T follicular helper cell (primary cell): Measurements from ENCODE around the gene ABHD12.
"Not testable (repeated sequence)": the region's sequence is repeated elsewhere in the genome, so short reads cannot be mapped to it uniquely, and the experiment has no call there.

Experiments used
- DNase-seq: peaks from one replicate; pipeline ENCODE4 v3.0.0-alpha.2; 2020; ENCODE audit warnings: low read depth

ABHD12 gene

DNA sequence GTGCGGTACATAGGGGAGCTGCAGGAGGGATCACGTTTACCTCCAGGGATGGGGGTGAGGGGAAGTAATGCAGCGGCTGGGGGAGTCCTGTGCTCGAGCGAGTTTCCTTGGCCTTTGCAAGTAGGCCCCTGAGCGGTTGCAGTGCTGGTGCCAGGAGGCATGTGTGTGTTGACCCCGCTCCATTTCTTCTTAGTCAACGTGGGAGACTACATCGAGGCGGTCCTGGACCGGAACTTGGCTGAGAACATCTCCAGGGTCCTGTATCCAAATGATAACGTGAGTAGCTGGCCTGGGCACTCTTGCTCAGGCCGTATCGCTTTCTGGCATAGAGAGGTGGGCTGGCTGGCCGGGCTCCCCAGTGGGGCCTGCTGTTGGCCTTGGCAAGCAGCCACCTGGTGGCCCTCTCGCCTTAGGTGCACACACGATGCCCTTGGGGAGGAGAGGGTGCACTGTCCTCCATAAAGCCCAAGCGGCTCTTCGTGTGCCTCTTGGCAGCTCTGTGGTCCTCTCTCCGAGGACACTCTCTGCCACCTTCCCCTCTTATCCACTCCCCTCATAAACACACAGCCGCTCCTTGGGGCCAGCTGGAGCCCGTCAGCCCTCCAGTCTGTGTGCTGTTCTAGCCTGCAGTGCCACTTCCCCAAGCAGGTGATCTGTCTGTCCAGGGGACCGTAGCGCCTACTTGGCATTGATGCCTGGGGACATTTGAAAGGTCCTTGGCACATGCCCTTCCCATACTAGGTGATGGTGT lies 113.4 kb downstream of the ABHD12 start:
- DNase-seq: no peak

DNA sequence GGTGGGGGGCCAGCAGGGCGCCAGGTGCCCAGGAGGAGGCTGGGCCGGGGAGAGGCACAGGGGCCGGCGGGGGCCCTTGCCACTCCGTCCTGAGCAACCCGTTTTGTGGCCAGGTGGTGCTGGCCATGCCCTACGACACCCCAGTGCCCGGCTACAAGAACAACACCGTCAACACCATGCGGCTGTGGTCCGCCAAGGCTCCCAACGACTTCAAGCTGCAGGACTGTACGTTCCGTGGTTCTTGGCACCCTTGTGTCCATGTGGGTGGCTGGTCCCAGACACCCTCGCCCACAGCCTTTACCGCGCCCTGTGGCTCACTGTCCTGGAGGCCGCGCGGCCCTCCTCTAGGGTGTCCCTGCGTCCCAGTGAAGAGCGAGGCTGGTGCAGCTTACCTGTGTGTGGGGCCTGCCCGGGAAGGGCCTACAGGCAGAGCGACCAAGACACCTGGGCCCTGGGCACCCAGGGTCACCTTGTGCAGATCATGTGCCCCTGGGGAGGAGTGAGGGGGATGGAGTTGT lies 114.0 kb downstream of the ABHD12 start:
- no peak for DNase-seq

DNA sequence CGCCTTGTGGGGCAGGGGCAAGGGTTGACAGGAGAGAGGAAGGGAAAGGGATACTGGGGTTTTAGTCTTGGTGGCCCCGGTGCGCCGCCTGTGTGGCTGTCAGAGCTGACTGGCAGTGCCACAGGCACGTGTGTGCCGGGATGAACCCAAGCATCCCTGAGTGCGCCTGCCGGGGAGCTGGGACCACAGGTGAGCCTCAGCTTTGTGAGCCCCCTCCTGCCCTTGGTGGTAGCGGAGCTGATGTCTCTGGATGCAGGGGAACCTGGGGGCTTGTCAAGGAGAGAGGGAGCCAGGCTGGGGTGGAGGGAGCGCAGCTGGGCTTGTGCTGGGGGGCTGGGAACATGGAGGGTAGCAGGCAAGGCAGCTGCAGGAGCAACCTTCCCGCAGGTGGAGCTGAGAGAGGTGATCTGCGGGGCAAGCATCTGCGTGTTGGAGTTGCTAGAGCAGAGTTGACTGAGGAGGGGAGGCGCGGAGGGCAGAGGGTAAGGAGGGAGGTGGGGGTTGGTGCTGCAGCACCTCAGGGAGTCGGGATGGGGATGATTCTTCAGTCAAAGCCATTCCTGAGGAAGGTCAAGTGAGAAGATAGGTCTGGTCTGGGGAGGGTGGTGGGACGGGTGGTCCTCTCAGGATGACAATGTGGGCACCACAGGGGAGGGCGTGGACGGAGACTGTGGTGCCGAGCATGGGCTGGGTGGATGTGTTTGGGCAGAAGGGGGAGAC lies 114.7 kb downstream of the ABHD12 start:
- DNase-seq: no peak

DNA sequence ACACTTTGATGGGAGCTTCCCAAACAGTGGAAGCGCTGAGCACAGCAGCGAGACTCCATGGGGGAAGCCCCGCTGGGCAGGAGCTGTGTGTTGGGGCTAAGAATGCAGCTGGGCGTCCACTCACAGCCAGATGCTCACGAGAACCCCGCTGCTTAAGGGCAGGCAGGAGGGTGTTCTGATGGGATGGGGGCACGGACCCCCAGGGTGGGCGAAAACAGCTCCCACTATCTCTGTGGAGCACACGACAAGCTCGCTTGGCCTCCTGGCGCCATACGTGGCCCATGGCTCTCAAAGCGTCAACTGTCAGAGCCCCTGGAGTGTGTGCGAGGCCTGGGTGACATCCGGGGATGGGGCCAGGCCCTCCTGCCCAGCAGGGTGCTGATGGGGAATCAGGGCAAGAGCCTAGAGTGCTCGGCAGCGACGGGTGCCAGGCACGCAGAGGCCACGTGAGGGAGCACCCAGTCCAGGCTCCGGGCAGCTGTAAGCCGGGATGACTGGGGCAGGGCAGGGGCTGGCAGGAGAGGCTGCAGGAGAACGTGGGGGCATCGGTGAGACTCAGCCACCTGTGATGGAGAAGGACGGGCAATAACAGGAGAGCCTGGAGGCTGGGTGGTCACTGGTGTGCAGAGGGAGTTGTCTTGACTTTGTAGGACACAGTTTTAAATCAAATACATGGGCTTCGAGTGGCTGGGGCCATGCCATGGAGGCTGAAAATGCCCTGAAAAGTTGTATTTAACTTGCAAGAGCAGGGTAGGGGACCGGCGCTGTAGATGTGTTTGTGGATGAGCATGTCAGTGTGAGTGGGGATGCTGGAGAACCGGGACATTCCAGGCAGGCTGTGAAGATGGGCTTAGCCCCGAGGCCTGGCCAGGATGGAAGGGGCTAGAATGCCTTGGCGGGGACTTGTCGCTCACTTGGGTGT lies 115.5 kb downstream of the ABHD12 start:
- no peak for DNase-seq

DNA sequence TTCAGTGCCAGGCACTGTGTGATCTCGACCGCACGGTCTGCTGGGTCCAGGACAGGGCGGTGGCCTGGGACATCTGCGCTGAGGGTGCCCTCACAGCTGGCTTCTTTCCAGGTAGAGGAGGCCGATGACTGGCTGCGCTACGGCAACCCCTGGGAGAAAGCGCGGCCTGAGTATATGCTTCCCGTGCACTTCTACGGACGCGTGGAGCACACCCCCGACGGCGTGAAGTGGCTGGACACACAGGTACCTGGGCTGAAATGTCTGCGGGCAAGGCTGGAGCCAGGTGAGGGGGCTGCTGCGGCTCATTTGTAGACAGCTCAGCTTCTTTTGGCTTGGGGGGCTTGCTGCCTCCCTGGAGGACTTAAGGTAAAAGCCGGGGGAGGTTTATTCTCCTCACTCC lies 116.2 kb downstream of the ABHD12 start:
- DNase-seq: no peak

DNA sequence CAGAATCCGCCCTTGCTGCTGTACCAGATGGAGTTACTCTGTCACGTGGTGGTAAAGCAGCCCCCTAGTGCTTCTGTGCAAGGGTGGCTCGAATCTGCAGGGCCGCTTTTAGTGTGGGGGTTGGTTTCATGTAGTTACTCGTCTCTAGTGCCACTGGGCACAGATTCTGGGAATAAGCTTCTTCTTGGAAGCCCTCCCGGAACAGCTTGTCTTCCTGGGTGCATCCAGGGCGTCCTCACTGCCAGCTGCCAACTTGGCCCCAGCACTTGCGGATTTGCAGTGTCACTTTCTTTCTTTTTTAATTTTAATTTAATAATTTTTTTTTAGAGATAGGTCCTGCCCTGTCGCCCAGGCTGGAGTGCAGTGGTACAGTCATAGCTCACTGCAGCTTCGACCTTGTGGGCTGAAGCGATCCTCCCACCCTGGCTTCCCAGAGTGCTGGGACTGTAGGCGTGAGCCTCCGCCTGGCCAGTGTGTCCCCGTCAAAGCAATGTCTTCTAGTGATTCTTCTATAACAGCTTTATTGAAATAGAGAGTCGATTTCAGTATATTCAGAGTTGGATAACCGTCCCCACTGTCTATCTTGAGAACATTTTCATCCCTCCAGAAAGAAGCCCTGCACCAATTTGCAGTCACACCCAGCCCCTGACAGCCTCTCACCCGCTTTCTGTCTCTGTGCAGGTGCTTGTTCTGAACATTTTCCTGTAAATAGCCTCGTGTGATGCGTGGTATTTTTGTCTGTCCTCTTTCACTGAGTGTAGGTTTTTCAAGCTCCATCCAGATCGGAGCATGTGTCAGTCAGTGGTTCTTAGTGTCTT lies 116.9 kb downstream of the ABHD12 start:
- no peak for DNase-seq

DNA sequence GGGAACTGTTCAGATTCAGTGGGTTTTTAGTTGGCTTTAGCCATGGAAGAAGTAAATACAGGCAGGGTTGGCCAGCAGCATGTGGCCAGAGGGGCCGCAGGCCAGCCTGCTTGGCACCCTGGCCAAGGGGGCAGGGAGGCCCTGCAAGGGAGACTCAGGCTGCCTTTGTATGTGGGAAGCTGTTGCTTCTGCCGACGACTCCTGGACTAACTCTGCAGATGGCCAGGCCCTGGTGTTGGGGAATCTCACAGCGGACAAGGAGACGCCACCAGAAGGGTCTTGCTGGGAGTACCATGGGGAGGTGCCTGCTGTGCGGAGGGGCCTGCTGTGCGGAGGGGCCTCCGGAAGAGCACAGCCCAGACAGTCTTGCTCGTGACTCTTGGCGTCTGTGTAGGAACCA lies 117.6 kb downstream of the ABHD12 start:
- no peak for DNase-seq

DNA sequence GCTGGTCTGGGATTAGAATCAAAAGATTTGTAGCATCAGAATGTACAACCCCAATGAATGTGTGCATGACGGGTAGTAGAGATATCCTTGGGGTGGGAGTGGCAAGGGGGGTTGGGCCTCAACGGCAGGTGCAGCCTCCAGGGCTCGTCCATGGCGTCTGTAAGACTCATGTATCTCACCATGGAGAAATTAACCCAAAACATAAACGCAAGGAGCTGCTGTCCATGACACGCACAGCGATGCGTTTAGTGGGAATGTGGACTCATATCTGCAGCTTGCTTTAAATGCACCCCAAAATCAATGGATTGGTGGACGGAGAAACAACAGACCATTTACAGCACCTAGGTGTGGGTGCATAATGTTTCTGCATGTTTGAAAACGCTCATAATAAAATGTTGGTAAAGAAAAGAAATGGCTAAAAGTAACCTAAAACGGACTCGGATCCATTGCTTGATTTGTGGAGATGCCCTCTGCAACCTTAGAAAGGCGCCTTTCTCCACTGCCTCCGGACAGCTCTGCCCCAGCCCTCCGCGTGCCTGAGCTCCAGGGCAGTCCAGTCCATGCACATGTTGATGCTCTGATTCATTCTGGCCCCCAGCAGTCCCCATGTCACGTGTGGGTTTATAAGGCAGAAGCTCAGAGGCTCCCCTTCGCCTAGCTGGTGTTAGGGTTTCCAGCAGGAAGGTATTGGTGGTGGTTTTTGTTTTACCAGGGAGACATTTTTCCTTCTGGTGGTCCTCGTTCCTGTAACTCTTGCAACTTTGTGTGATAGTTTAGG lies 118.2 kb downstream of the ABHD12 start:
- DNase-seq: no peak

DNA sequence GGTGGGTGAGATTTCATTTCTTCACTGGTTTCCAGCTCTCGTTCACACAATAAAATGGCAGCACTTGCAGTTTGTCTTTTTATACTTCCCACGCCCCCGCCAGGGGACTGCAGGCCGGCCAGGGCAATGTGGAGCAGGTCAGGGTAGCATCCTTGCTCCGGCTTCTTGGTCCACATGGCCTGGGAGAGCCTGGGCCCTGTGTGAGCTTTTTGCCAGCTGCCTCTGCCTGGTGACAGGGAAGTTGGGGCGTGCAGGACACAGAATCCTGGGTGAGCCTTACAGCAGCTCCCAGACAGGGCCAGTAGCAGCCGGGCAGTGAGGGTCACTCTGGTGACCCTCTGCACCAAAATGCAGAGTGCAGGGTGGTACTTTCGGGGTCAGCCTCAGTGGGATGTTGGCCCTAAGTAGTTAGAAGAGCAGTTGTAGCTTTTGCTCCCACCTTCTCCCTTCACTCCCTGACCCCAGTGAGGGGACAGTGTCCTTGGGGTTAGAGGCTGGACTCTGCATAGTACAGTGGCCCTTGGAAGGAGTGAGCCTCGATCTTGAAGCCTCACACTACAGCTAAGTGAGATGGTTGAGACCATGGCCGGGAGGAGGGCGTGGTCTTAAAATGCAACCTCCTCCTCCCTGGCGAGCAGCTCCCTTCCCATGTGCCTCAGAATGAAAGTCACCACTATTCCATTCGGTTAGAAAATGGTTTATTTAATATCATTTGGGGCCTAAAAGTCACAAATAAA lies 119.0 kb downstream of the ABHD12 start:
- DNase-seq: no peak

DNA sequence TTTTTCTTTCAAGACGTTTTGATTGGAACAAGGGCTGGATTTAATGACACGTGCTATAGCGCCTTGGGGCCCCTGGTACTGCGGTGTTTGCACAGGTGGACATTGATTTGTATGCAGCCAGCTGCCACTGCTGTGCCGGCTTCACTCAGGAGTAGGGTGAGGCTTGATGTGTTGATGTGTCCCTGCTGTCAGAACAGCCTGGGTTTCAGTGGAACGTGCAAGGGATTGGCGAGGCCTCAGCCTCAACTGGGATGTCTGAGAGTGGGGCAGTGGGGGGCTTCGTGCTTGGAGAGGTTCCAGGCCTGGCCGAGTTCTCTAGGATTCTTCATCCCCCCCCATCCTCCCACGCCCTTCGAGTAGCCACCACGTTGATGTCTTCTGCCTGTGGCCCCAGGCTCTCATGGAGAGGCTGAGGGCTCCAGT lies 119.8 kb downstream of the ABHD12 start:
- no peak for DNase-seq

DNA sequence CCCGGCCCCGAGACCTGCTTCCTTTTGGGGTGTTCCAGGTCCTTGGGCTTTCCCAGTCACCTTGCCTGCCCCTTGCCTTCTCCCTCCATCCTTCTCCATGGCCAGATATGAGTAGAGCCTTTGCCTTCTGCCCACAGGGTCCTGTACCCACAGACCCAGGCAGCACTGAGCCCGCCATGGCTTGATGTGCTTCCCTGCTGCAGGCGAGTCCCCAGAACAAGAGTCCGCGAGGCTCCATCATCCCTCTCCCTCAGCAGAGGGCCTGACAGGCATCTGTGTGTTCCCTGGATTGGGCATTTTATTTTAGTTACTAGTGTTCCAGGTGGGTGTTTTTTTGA lies 120.8 kb downstream of the ABHD12 start:
- no peak for DNase-seq

DNA sequence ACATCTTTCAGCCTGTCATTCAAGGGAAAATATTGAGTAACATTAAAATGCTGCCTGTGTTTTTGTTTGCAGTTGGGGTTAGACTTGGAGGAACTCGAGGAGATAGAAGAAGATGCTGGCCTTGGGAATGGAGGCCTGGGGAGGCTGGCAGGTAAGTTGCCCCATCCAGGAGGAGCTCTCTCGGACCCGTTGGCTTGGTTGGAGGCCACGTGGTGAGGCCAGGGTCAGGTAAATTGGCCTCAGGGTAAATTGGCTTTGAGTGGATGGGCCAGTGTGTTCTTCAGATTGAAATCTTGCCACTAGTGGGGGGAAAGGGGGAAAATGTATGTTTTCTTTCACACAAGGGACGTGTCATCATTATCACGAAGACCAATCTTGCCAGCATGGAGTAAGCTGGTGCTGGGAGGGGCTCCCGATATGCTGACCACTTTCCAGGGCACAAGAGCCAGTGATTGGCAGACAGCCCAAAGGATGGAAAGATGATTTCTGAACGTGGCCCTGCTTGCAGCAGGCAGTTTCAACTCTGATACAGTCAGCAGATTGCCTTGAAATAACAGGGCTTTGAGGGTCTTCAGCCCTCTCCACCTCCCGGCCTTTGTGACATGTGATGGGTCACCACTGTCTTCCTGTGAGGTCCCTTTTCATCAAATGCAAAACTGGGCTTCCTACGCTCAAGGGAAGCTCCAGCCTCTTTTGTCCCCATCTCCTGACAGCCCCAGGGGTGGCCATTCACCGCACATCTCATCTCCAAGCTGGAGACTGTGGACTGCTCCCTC lies 121.4 kb downstream of the ABHD12 start:
- DNase-seq: no peak

DNA sequence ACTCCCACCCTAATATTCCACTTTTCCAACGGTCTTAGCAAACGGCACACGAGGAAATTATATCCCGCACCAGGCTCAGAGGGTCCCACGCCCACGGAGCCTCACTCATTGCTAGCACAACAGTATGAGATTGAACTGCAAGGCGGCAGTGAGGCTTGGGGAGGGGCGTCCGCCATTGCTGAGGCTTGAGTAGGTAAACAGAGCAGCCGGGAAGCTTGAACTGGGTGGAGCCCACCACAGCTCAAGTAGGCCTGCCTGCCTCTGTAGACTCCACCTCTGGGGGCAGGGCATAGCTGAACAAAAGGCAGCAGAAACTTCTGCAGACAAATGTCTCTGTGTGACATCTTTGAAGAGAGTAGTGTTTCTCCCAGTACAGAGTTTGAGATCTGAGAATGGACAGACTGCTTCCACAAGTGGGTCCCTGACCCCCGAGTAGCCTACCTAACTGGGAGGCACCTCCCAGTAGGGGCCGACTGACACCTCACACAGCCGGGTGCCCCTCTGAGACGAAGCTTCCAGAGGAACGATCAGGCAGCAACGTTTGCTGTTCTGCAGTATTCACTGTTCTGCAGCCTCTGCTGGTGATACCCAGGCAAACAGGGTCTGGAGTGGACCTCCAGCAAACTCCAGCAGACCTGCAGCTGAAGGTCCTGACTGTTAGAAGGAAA lies 129.7 kb downstream of the ABHD12 start:
- DNase-seq: not testable (repeated sequence)

DNA sequence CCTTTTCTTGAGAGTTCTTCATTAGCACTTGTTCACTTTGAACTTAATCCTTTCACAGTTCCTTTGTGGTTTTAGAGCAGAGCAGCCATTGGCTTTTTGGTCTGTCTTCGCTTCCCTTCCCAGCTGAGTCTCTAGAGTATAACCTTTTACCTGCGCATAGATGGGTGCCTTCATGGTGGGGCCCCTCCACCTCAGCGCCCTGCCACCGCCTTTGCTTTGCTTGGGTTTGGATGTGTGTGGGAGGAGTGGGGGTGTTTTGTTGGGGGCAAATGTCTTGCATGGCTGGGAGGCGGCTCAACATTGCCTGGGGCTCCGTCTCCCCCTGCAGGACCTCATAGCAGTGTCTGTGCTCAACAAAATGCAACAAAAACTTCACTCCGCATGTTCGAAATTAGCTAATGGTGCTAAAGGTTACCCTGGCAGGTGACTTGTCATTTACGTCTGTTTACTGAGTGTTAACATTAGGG lies 130.8 kb downstream of the ABHD12 start:
- DNase-seq: no peak

DNA sequence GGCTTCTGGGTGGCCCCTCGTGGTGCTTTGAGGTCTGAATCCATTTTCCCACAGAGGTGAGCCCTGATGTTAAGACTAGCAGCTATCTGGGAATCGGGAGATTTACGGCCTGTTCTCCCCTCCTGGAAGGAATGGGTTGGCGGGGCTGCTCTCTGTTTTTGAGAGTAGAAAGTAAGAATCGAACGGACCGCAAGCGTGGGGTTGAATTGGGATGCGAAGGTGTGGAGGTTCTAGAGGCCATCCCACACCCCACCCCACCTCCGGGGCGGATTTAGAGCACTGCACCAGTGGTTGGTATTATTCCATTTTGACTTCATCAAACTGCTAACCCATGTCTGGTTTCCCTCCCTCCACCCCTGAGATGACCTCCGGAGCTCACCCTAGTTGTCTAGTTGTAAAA lies 131.3 kb downstream of the ABHD12 start:
- no peak for DNase-seq

DNA sequence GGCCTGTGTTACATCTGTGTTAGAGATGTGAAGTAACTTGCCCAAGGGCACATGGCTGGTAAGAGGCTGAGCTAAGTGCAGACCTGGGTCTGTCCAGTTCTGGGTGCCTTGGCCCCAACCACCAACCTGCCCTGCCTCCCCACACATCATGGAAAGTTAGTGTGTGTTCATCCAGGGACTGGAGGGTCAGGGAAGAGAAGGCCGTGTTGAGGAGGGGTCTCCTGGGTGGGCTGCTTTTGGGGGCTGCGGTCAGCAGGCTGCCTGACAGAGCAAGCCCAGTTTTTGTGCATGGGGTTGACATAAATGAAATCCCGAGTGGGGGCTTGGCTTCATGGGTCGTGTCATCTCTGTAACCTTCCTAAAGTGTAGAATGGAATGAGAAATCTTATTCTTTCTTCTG lies 131.8 kb downstream of the ABHD12 start:
- no peak for DNase-seq

DNA sequence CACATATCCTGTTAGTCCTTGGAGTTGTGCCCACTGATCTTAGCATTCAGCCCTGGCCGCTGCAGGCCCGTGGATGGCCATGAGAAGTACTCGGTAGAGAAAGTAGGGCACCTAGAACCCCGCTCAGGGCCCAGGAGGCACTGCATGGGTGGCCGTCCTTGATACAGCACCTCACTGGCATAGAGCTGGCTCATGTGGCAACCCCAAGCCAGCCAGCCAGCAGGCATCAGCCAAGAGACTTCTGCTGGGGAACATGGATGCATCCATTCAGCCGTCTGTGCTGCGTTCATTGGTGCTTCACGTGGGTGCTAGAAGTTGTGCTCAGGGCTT lies 132.2 kb downstream of the ABHD12 start:
- DNase-seq: no peak

DNA sequence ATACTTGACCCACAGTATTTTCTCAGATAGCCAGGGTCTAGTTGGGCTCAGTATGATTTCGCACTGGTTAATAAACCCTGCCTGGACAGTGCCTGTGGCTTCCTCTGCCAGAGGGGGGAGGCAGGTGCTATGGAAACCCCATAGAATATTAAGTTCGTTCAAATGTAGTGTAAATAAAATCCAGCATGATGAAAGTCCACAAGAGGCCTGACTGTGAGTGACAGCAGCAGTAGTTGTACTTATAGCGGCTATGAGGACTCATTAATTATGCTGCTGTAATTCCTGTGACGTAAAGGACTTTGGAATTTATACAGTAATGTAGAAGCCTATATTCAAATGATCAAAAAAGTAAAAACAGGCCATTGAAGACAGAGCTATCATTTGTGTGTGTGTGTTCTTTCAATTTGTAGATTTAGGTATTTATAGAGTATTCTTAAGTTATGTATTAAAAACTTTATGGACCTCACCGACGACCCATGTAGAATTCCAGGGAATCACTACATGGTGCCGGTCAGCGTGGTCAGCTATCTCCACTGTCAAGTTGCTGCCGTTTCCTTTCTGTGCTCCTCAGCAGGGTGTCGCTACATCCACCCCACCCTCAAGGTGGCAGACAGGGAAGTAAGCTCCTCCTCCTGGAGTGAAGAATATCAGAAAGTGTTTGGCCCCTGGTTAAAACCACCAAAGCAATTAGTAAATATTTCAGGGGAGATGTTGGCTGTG lies 132.7 kb downstream of the ABHD12 start:
- DNase-seq: no peak
